Measurements from ENCODE around the gene QSOX2.

Gene QSOX2

DNA sequence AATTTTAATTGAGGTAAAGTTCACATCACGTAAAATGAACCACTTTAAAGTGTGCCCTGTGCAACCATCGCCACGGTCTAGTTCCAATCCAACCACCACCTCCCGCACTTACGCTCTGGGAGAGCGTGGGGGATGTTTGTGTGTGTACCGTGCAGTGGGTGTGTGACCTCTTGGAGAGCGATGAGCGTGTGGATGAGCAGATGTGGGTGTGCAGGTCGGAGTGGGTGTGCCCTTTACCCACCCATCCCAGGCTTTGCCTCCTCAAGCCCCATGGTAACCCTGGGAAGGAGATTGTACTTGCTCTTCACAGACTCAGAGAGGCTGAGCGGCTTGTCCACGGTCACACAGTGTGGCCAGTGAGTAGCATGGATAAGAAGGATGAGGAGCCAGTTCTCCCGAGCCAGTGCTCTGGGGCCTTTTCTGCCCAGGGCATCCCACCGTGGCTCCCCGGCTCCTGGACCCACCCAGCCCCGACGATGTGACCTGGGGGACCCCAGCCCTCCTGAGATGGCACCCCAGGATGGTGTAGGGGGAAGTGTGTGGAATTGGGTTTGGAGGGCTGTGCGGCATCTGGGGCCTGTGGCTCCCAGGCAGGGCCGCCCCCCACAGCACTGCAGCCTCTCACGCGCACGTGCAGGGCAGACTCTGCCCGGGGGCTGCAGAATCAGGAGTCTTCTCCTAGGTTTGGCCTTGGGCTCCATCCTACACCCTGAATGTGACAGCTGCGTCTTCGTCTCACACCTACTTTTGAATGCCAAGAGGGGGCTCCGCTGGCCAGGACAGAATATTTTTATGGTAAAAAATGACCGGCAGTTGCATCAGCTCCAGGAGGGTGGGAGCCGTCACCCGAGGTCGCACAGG, 54.3 kb downstream of the QSOX2 start:
- no peak for DNase-seq (ENCODE audit: low read depth, low spot score)

DNA sequence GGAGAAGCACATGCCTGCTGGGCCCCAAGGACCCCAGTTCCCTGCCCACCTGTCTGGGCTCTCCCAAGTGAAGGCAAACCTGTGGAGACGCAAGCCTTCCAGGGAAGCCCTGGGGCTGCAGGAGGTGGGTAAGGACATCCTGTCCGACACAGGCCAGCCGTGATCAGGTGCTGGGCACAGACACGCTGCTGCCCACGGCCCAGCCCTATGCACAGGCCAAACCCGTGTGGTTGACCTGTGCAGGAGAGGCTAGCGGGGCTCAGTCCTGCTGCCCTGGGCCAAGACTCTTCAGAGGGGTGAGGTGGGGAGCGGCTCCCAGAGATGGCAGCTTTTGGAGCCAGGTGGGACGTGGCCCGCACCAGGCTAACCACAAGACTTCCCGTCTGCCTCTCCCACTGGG, 55.0 kb downstream of the QSOX2 start:
- no peak for DNase-seq (ENCODE audit: low read depth, low spot score)

DNA sequence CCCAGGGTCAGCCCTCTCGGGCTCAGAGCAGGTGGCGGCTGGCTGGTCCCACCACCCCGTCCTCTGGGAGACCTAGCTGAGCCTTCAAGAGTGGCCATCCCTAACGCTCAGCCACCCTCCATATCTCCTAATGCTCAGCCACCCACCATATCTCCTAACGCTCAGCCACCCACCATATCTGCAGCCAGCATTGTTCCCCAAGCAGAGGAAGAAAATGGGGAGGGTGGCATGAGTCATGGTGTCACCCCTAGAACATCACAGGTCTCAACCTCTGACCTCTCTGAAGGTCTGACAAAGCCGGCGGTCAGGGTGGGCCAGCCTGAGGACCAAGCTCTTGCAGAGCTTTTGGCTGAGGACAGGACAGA, 55.4 kb downstream of the QSOX2 start:
- no peak for DNase-seq (ENCODE audit: low read depth, low spot score)

DNA sequence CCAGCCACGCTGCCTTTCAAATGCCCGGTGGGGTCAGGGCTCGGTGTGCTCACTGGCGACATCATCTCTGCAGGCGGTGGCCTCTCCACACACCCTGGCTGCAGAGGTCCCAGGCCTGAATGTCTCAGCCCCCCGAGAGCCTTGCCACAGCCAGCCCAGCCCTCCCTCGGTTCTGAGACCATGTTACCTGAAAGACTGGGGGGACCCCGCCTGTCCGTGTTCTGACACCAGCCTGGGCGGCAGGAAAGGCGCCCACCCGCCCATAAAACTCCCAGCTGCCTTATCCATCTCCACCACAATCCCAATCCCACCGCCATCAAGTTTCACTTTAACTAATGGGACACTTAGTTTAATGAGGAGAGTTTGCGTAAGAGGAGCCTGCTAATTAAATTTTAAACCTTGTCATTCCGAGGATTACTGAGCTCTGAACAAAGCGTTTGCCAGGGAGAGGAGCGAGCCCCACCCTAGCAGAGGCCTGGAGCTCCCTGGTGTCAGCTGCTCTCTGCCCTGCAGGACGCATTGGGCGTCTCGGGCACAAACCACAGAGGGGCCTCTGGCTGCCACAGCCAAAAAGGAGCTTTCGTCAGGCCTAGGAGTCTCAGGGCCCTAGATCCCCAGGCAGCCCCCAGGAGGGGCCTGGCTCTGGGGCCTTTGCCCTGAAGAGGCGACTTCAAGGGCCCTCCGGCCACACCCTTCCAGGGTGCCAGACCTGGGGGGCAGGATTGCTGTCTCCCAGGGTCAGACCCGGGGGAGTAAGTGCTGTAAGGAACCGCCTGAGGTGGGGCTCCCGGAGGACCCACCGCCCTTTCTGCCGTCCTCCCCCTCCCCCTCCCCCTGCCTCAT, 56.0 kb downstream of the QSOX2 start:
- DNase-seq (ENCODE audit: low read depth, low spot score), result no peak

DNA sequence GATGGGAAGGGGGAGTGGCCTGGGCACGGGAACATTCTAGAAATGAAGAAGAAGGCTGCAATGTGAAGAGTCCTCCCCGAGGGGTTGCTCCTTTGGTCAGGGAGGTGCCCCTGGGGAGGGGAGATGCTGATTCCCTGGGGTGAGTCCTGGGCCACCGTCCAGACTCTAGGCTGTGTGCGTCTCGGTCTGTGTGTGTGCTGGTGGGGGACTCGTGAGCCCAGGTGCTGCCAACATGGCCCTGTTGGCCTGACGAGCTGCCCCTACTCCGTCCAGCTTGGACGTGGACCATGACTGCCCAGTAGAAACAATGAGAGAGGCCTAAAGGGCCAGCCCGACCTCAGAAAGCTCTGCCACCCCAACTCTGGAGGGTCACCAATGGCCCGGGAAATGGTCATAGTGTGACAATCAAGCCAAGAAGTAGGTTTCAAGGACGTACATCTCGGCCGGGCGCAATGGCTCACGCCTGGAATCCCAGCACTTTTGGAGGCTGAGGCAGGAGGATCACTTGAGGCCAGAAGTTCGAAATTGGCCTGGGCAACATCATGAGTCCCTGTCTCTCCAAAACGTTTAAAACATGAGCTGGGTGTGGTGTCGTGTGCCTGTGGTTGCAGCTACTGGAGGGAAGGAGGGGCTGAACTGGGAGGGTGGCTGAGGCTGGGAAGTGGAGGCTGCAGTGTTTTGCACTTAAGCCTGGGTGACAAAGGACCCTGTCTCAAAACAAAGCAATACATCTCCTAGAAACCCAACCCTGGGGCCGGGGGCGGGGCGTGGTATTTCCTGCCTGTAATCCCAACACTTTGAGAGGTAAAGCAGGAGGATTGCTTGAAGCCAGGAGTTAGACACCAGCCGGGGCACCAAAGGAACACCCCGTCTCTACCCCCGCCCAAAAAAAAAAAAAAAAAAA, 57.7 kb downstream of the QSOX2 start:
- DNase-seq (ENCODE audit: low read depth, low spot score), result no peak

DNA sequence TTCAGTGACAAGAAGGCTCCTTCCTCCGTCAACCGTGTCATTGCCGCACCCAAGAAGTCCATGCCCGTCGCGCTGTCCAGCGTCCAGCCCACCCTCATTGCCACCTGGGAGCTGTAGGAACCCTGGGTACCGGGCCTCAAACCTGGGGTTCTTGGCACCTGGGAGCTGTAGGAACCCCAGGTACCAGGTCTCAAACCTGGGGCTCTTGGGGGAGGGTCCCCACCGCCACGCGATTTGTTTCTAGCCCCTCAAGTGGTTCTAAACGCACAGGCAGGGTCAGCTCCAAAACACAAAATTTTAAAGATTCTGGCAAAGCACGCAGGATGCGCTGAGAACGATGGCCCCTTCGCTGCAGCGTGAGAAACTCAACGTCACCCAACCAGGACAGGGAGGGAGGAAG, 58.4 kb downstream of the QSOX2 start:
- no peak for DNase-seq (ENCODE audit: low read depth, low spot score)

DNA sequence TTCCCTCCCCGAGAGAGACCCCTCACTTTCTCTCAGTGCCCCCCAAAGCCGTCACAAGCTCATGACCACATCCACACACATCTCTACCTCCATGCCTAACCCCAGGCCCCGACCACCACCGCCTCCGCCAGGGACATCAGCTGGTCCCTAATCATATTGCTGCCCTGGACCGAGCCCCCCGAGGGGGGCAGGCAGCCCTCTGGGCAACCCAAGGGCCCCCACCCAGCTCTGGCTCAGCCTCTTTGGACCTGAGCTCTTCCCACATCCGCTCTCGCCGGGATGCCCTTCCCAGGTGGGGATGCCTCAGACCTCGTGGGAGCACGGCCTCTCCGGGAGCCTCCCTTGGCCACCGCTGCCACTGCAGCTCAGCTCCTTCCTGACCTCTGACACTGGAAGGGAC, 59.2 kb downstream of the QSOX2 start:
- DNase-seq (ENCODE audit: low read depth, low spot score), result no peak

DNA sequence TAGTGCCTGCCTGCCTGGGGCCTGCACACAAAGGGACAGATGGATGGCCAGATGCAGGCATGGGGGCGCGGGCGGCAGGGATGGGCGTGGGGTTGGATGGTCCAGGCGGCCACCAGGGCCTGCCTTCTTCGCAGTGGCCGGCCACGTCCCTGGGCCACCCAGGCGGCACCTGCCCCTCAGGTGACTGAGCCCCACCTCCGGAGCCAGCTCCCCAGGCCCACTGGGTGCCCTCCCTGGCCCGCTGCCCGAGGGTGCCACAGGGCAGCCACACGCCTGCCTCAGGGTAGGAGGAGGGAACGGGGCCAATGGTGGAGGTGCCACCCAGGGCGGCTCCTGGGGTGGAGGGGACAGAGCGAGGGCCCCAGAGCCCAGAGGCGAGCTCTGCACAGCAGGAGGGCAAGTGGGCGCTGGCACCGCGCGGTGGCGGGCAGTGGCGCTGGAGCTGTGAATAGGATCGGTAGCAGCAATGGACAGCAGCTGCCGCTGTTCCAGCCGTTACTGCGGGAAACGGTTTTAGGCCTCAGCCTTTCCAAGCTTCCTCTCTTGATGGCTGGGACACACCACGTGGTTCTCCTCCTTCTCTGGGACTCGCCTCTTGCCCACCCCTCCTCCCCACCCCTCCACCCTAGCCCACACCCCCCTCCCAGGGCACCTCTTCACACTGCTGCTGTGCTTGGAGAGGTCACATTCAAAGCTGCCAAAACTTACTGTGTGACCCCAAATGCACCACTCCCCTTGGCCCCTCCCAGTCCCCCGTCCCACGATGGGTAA, 59.8 kb downstream of the QSOX2 start:
- DNase-seq (ENCODE audit: low read depth, low spot score), result no peak

DNA sequence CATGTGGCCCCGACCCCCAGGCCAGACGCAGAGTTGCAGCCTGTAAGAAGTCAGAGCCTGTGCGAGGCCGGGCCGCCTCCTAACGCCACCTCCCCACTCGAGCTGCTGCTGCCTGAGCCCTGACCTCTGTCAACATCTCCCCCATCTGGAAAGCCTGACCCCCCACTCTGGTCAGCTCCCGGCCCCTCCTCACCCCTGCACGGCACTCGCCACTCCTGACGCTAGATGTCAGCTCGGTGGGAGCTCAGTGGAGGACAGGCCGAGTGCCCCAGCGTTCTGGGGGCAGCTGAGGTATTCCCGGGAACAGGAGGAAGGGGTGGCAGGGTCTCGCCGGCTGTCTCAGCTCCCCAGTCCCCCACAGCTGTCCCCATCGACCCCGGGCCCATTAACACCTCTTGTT, 60.5 kb downstream of the QSOX2 start:
- DNase-seq (ENCODE audit: low read depth, low spot score), result no peak

DNA sequence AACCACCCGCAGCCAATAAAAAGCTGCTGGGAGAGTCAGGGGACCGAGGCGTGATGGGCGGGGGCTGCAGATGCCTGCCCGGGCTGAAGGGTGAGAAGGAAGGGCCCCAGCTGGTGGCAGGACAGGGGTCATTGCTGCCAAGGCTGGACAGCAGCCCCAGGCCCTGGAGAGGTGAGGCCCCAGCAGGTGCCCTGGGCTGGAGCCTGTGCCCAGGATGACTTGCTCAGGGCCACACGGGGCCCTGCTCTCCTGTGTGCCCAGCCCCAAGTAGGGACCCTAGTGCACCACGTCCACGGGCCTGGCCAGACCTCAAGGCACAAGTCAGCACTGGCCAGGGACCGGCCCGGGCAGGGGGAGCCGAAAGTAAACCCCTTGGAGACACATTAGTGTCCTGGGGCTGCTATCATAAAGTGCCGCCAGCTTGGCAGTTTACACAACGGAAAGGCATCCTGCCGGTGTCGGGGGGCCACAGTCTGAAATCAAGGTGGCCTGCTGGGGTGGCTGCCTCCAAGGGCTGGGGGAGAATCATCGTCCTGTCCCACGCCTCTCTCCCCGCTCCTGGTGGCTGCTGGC, 62.7 kb downstream of the QSOX2 start:
- DNase-seq (ENCODE audit: low read depth, low spot score), result no peak

DNA sequence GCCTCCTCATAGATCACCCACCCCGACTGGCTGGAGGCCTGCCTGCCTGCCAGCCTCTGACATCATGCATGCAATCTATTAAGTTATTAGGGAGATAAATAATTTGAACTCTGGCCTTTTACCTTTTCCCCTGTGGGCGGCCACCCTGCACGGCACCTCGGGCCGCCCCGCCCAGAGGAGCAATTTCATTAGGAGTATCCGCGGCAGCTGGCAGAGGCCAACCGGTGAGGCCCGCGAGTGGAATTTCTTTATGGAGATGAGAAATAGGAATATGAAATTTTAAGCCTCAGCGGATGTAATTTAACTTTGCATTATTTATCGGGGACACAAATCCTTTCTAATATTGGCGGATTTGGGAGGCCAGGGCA, 63.2 kb downstream of the QSOX2 start:
- no peak for DNase-seq (ENCODE audit: low read depth, low spot score)

DNA sequence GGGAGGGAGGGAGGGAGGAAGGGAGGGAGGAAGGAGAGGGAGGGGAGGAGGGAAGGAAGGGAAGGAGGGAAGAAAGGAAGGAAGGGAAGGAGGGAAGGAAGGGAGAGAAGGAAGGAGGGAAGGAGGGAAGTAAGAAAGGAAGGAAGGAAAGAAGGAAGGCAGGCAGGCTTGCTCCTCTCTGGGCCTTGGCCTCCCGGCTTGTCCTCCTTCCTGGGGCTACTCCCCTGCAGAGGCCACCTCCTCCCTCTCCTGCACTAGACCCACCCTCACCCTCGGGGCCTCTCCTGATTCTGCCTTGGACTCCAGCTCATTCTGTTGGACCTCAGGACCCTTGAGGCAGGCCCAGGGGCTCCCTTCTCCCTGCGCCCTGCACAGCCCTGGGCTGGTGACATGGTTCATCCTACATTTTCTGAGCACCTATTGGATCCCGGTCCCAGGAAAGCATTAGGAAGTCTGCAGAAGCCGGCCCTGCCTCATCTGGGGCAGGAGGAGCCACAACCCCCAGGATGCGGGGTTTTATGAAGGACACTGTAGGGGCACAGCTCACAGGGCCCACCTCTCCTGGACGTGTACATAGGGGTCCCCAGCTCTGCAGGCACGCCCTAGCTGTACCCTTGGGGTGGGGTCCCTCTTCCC, 63.7 kb downstream of the QSOX2 start:
- DNase-seq (ENCODE audit: low read depth, low spot score), result no peak

DNA sequence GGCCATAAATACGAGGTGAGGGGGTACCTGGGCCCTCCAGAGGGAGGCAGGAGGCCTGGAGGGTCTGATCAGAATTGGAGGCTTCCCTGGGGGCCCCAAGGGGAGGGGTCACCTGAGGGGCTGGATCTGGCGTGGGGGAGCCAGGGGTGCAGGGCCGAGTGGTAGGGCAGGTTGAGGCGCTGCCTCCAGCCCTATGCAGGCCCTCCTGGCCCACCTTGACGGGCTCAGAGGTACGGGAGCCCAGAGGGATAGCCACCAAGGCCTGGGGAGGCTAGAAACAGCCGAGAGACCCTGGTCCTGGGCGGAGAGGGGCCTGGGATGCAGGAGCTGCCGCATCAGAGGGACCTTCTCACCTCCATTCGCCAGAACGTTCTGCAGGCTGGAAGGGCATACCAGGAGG, 65.0 kb downstream of the QSOX2 start:
- DNase-seq (ENCODE audit: low read depth, low spot score), result no peak

DNA sequence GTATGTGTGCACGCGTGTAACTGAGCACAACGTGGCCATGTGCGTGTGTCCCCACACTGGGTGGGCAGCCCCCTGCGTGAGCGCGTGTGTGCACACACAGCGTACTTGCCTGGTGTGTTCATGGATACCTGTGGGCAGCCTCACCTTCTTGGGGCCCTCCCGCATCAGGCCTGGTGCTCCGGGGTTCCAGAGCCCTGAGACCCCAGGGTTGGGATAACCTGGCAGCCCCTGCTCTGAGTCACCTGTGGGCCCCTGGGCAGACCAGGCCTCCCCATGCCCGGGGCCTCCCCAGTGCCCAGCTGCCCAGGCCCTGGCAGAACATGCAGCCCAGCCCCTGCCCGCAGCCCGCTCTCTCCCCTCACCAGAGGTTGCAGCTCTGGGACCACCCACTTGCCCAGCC, 65.9 kb downstream of the QSOX2 start:
- no peak for DNase-seq (ENCODE audit: low read depth, low spot score)

DNA sequence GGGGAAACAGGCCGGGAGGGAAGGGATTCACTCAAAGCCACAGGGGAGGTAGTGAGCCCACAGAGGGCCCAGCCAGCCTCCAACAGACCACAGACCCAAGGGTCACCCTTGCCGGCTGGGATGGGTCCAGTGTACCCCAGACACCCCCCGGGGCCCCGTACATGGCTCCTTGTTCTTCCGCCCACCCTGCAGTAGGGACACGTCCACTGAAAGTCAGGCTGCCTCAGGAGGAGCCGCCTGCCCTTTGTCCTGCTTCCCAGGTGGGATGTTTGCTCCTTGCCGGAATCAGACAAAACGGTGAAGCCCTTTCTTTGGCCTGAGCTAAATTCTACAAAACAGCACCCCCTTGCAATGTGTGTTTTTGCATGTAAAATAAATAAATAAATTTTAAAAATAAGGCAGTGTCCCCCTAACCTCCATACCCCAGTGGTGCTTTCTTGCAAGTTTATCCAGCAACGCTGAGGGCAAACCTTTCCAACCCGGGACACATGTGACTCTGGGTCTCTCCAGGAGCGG, 66.5 kb downstream of the QSOX2 start:
- no peak for DNase-seq (ENCODE audit: low read depth, low spot score)

DNA sequence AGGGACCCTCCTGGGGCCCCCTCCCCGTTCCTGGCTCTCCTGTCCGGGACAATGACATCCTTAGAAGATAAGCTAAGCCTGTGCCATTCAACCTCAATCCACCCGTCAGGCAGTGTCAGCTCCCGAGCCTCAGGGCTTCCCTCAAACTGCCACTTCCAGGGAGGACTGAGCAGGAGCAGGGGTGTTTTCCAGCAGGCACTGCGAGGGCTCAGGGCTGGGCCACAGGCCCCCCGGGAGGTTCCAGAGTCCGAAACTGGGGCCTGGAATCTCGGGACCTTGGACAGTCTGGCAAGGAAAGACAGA, 66.9 kb downstream of the QSOX2 start:
- DNase-seq (ENCODE audit: low read depth, low spot score), result no peak

DNA sequence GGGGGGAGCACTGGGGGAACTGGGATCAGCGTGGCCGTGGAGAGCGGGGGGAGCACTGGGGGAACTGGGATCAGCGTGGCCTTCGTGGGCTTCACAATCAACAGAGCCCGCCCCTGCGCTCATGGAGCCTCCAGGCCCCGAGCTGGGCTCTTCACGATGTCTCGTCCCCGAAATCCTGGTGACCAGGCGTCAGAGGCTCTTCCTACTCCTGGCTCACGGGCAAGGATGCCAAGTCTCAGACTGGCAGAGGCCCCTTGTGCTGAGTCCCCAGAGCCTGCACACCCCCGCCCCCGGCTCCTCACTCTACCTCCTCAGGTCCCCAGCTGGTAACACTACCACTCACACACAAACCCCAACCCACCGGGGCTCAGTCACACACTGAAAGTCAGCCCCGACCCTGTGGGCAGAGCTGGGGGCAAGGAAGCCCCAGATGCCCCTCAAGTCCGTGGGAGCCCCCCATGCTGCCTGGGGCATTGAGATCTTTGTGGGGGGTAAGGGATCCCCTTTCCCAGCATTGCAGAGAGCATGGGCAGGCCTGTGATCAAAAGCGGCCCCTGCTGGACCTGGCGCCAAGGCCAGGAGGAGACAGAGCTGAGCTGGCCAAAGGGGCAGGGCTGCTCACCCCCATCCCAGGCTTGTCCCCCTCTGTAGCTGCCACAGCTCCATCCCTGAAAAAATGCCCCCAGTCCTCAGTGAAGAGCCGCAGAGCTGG, 67.4 kb downstream of the QSOX2 start:
- DNase-seq (ENCODE audit: low read depth, low spot score), result no peak

DNA sequence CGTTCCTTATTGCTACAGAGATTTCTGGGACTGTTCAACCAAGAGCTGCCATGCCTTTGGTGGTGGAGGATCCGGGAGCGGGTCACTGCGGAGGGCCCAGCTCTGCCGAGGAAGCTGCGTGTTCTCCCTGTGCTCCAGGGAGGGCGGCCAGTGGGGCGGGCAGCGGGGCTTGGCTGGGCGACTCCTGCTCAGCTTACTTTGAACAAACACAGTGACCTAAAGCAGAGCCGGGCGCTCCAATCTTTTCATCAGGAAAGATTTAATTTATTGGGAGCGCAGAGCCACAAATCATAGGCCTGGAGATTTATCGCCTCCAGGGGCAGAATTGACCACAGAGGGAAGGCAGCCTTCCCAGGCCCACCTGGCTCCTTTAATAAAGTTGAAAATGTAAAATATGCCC, 68.4 kb downstream of the QSOX2 start:
- DNase-seq (ENCODE audit: low read depth, low spot score), result no peak

DNA sequence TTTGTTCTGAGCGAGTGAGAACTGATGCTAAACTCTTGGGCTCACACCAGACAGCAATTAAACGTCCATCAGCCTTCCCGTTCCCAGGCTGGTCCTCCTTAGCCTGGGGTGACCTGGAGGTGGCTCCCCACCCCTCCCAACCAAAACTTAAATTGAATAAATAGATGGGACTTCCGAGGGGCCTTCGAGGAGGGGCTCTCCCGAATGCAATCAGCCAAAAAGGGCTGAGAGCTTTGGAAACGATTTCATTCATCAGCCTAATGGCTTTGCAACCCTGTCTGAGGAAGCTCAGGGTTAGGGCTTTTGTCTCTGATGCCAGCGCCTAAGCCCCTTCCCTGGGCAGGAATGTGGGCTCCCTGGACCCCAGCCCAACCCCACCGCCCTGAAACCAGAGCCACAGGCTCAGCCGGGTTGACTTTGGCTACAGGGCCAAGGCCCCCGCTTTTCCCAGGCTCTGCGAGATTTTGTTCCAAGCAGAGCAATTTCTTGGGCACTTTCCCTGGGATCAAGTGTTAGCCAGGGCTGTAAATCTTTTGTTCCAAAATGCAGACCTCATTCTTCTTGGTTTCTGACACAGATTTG, 69.9 kb downstream of the QSOX2 start:
- DNase-seq (ENCODE audit: low read depth, low spot score), result no peak

Measured in smooth muscle cell of the brain vasculature (primary cell).